Thymus (tissue), 14 donors: ENCODE results near the gene SART3. TPM values are rescaled to one million over a fixed set of nuclear protein-coding genes. Genes with fewer than 3 reads are reported as not detected.

Source experiments
- DNase-seq, 9 donors: peaks; one replicate each; pipeline ENCODE4 v3.0.0-alpha.2; 2013; ENCODE audit warnings: low spot score in 9 of 9, low read depth in 6 of 9, missing footprints in 1 of 9
- H3K27ac ChIP-seq, 2 donors: one replicate each; pipeline ENCODE4 v1.5.1; 2013; ENCODE audit warnings: control low read depth in 1 of 2, low read depth in 1 of 2, low read length in 1 of 2, mild to moderate bottlenecking in 1 of 2, moderate library complexity in 1 of 2
- H3K27me3 ChIP-seq, 2 donors: one replicate each; pipeline ENCODE4 v1.5.1; 2013; ENCODE audit warnings: low read length in 1 of 2; ENCODE audit not compliant: control insufficient read depth in 2 of 2, insufficient read depth in 1 of 2
- H3K36me3 ChIP-seq, 2 donors: one replicate each; pipeline ENCODE4 v1.5.1; 2013; ENCODE audit warnings: low read length in 1 of 2, mild to moderate bottlenecking in 1 of 2, moderate library complexity in 1 of 2; ENCODE audit not compliant: control insufficient read depth in 2 of 2, insufficient read depth in 2 of 2
- H3K4me1 ChIP-seq, 2 donors: one replicate each; pipeline ENCODE4 v1.5.1; 2013; ENCODE audit warnings: low read length in 2 of 2; ENCODE audit not compliant: control insufficient read depth in 2 of 2, insufficient read depth in 2 of 2
- H3K4me3 ChIP-seq, 2 donors: one replicate each; pipeline ENCODE4 v1.5.1; 2013; ENCODE audit warnings: low read length in 2 of 2, control low read depth in 1 of 2, mild to moderate bottlenecking in 1 of 2
- H3K9me3 ChIP-seq, 2 donors: one replicate each; pipeline ENCODE4 v1.5.1; 2013; ENCODE audit warnings: low read length in 1 of 2, mild to moderate bottlenecking in 1 of 2; ENCODE audit not compliant: control insufficient read depth in 2 of 2, insufficient read depth in 1 of 2
- WGBS: extraction: QIAGEN DNeasy Blood & Tissue Kit; methylation state at CpG from one replicate; pipeline ENCODE4 v1.1.7; 2013; 5-methylcytosine and 5-hydroxymethylcytosine counted together
- long read RNA-seq, 10 donors: transcript quantifications; one replicate each; lab custom pipeline, GENCODE V29; 2026
- polyA plus RNA-seq: library from polyadenylated mRNA; stranded (reverse); fragments of 200-250 nt; gene quantifications from one replicate; pipeline ENCODE4 v1.2.3, GENCODE V29; 2013
- total RNA-seq: library from RNA; stranded (reverse); fragments of 120-200 nt; gene quantifications from one replicate; pipeline ENCODE4 v1.2.4, GENCODE V29; 2013
- donor health status: healthy.

The SART3 gene, protein sequence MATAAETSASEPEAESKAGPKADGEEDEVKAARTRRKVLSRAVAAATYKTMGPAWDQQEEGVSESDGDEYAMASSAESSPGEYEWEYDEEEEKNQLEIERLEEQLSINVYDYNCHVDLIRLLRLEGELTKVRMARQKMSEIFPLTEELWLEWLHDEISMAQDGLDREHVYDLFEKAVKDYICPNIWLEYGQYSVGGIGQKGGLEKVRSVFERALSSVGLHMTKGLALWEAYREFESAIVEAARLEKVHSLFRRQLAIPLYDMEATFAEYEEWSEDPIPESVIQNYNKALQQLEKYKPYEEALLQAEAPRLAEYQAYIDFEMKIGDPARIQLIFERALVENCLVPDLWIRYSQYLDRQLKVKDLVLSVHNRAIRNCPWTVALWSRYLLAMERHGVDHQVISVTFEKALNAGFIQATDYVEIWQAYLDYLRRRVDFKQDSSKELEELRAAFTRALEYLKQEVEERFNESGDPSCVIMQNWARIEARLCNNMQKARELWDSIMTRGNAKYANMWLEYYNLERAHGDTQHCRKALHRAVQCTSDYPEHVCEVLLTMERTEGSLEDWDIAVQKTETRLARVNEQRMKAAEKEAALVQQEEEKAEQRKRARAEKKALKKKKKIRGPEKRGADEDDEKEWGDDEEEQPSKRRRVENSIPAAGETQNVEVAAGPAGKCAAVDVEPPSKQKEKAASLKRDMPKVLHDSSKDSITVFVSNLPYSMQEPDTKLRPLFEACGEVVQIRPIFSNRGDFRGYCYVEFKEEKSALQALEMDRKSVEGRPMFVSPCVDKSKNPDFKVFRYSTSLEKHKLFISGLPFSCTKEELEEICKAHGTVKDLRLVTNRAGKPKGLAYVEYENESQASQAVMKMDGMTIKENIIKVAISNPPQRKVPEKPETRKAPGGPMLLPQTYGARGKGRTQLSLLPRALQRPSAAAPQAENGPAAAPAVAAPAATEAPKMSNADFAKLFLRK
- total RNA-seq (45.2 TPM), polyA plus RNA-seq (21.0 TPM)
- long read RNA-seq, donor 1 = 0 reads
- long read RNA-seq, donor 2 = 0 reads
- long read RNA-seq, donor 3, full-length matches to known transcripts = 1 of 1 reads
- long read RNA-seq, donor 3, partial matches to known transcripts = 0 of 1 reads
- long read RNA-seq, donor 3, other reads (novel, unspliced or antisense) = 0 of 1 reads
- long read RNA-seq, donor 4, full-length matches to known transcripts = 2 of 2 reads
- long read RNA-seq, donor 4, partial matches to known transcripts = 0 of 2 reads
- long read RNA-seq, donor 4, other reads (novel, unspliced or antisense) = 0 of 2 reads
- long read RNA-seq, donor 5, full-length matches to known transcripts = 9 of 9 reads
- long read RNA-seq, donor 5, partial matches to known transcripts = 0 of 9 reads
- long read RNA-seq, donor 5, other reads (novel, unspliced or antisense) = 0 of 9 reads
- long read RNA-seq, donor 6, full-length matches to known transcripts = 4 of 4 reads
- long read RNA-seq, donor 6, partial matches to known transcripts = 0 of 4 reads
- long read RNA-seq, donor 6, other reads (novel, unspliced or antisense) = 0 of 4 reads
- long read RNA-seq, donor 7, full-length matches to known transcripts = 1 of 14 reads
- long read RNA-seq, donor 7, partial matches to known transcripts = 13 of 14 reads
- long read RNA-seq, donor 7, other reads (novel, unspliced or antisense) = 0 of 14 reads
- long read RNA-seq, donor 8, full-length matches to known transcripts = 1 of 1 reads
- long read RNA-seq, donor 8, partial matches to known transcripts = 0 of 1 reads
- long read RNA-seq, donor 8, other reads (novel, unspliced or antisense) = 0 of 1 reads
- long read RNA-seq, donor 9, full-length matches to known transcripts = 4 of 4 reads
- long read RNA-seq, donor 9, partial matches to known transcripts = 0 of 4 reads
- long read RNA-seq, donor 9, other reads (novel, unspliced or antisense) = 0 of 4 reads
- long read RNA-seq, donor 10, full-length matches to known transcripts = 2 of 10 reads
- long read RNA-seq, donor 10, partial matches to known transcripts = 8 of 10 reads
- long read RNA-seq, donor 10, other reads (novel, unspliced or antisense) = 0 of 10 reads

DNA sequence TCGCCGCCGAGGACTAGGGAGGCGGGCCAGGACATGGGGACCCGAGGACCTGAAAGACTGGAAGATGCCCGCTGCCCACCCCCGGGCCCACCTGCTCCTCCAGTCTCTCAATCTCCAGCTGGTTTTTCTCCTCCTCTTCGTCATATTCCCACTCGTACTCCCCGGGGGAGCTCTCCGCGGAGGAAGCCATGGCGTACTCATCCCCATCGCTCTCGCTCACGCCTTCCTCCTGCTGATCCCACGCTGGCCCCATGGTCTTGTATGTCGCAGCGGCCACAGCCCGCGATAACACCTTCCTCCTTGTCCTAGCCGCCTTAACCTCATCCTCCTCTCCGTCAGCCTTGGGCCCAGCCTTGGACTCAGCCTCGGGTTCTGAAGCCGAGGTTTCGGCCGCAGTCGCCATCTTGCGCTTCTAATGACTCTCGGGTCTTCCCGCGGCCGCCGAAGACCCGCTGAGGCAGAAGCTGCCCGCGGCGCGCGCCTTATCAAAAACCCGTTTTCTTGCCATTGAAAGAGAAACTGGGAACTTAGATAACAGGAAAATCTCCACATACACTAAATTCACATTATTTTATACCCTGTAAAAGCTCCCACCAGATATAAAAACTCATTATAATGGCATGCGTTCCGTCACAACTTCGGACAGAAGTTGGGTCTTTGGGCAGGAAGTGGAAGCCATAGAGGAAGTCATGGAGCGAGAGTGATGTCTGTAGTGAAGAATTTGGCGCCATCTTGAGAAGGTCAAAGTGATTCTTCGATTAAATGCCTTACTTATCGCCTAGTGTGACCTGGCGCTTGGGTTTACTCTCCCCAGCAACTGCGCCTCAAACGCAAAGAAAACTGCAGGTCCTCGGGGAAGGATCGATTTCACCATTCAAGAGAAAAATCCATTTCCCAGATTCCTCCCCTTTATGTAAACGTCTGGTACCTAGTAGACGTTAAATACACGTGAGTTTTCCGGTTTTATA, at the start of gene SART3:
TSS of gene SART3 (minus strand) at position 422 of the 968 bp plus-strand sequence. CDS start at position 403, 19 bp downstream.
- Histone ChIP-seq H3K27ac (peak within 1 kb of the TSS; percentile 57 to 82), H3K4me3 (peak within 1 kb of the TSS; percentile 57 to 84), H3K9me3 (no peaks in the 10 kb centered on the region), H3K27me3 (no peaks in the 10 kb centered on the region), H3K36me3 (peaks cover 26 to 42% of the 10 kb centered on the region in 2 donors), H3K4me1 (peaks cover 26 to 44% of the 10 kb centered on the region in 2 donors)
- peak; percentile 78 to 96 (median 88) for DNase-seq
- under 1% methylated on average over 57 of the region's 57 CpGs for WGBS

DNA sequence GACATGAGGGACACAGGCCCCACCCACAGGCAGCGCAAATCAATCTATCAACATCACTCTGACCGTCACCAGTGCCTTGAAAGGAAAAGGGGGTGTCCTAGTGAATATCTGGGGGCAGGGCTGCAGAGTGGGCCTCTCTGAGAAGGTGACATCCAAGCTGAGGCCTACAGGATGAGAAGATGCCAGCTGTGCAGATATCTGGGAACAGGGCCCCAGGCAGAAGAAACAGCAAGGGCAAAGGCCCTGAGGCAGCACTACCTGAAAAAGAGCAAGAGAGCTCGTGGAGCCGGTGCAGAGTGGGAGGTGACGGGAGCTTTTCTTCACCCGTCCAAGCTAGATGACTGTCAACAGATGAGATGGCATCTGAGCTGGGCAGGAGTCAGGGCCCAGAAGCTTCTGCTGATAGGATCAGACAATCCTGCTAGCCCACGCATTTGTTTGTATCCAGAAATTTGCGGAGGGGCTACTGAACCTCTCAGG, 49.4 kb upstream of the SART3 start:
- WGBS = 97% methylated on average over 8 of the region's 8 CpGs
- peaks cover 0 to 5% of the 10 kb centered on the region in 2 donors for H3K27me3 ChIP-seq
- no peaks in the 10 kb centered on the region for H3K9me3 ChIP-seq
- no peak for DNase-seq
- no peaks in the 10 kb centered on the region for H3K36me3 ChIP-seq
- H3K27ac ChIP-seq = no peak overlapping the region
- peaks cover 0 to 4% of the 10 kb centered on the region in 2 donors for H3K4me1 ChIP-seq
- no peak overlapping the region for H3K4me3 ChIP-seq

DNA sequence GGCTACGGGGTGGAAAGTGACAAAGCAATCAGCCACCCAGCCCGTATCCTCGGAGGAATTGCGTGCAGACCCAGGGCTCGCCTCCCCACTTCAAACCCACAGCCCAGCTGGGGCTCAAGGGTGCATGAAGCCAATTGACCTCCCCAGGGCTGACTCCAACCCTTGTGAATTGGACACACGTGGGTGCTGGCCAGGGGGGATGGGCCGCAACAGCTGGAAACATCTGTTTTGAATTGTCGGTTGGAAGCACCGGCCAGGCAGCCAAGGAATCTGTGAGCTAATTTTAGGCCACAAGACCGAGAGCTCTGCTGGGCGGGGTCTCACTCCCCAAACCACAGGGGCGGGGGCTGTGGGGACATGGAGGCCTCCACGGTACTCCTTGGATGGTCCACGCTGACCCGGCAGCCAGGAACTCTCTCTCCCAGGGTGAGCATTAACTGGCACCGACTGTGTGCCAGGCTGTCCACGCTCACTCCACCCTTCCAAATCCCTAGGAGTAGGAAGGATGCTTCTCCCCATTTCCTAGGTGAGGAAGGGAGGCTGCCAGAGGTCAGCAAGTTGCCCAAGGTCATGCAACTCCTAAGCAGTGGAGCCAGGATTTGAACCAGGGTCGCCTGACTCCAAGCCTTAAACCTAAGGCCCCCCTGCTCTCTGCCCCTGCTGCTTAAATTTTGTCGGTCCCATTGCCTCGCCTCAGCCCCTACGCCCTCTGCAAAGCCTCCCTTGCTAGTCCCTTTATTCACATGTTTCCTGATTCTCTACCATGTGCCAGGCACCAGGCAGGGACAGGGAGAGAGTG, 48.8 kb upstream of the SART3 start:
- H3K27ac ChIP-seq = no peak overlapping the region
- H3K4me1 ChIP-seq = peaks cover 0 to 4% of the 10 kb centered on the region in 2 donors
- peaks cover 0 to 5% of the 10 kb centered on the region in 2 donors for H3K27me3 ChIP-seq
- no peaks in the 10 kb centered on the region for H3K36me3 ChIP-seq
- 53% methylated on average over 21 of the region's 21 CpGs for WGBS
- H3K4me3 ChIP-seq = no peak overlapping the region
- no peak for DNase-seq
- no peaks in the 10 kb centered on the region for H3K9me3 ChIP-seq

DNA sequence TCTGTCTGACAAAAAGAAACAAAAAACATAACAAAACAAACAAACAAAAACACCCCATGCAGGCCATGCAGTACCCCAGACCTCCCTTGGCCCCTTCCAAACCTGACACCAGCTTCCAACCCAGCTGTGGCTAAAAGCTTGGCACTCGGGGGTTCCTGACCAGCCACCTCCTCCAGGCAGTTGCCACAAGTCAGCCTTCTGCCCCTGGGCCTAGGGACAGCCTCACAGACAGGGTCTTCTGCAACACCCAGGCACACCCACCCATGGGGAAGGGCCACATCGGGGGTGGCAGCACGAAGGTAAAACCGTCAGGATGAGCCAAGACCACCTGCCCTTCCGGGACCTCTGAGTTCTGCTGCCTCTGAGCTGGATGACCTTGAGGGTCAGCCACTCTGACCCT, 47.6 kb upstream of the SART3 start:
- H3K36me3 ChIP-seq = no peaks in the 10 kb centered on the region
- 96% methylated on average over 5 of the region's 5 CpGs for WGBS
- no peak overlapping the region for H3K4me3 ChIP-seq
- peaks cover 0 to 4% of the 10 kb centered on the region in 2 donors for H3K4me1 ChIP-seq
- no peak overlapping the region for H3K27ac ChIP-seq
- no peaks in the 10 kb centered on the region for H3K9me3 ChIP-seq
- H3K27me3 ChIP-seq = peaks cover 0 to 5% of the 10 kb centered on the region in 2 donors
- no peak for DNase-seq

DNA sequence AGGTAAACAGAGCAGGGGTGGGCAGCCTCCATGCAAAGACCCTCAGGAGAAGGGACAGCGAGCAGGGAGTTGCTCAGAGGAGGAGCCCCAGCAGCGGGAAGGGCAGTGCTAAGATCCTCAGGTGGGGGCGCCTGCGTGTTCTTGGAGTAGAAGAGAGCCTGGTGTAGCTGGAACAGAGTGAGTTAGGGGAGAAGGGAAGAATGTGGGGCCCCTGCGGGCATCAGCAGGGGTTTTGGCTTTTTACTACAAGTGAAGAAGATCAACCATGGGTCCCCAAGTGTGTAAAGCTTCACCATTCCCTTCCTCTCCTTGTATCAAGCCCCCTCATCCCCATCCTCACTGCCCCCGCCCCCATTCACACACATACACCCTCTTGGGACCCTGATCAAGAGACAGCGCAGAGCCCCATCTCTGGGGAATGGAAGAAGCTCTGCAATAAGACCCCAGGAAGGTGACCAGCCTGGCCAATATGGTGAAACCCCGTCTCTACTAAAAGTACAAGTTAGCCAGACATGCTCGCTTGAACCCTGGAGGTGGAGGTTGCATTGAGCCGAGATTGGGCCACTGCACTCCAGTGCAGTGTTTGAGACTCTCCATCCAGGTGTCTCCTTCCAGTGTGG, 47.1 kb upstream of the SART3 start:
- Histone ChIP-seq H3K9me3 (no peaks in the 10 kb centered on the region), H3K4me1 (peaks cover 0 to 4% of the 10 kb centered on the region in 2 donors), H3K4me3 (no peak overlapping the region), H3K27ac (no peak overlapping the region), H3K27me3 (peaks cover 0 to 5% of the 10 kb centered on the region in 2 donors), H3K36me3 (no peaks in the 10 kb centered on the region)
- DNase-seq = no peak
- 97% methylated on average over 10 of the region's 10 CpGs for WGBS

DNA sequence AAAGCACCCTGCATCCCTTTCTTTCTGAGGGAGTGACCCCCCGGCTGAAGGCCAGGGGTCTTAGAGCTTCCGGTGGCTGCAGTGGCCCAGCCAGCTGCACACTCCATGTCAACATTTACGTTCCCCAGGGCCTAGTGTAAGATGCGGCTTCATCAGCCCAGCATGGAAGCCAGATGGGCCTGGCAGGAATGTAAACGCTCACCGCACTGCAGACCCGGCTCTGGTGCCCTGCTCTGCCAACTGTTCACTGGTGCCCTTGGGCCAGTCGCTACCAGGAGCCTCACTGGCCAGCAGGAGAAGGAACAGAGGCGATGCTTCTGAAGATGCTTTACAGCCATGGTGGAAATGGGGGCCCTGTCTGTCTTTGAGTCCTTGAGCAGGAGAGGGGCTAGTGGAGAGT, 45.5 kb upstream of the SART3 start:
- Histone ChIP-seq H3K36me3 (no peaks in the 10 kb centered on the region), H3K4me1 (peaks cover 0 to 4% of the 10 kb centered on the region in 2 donors), H3K4me3 (no peak overlapping the region), H3K27me3 (peaks cover 0 to 5% of the 10 kb centered on the region in 2 donors), H3K9me3 (no peaks in the 10 kb centered on the region), H3K27ac (no peak overlapping the region)
- 87% methylated on average over 9 of the region's 9 CpGs for WGBS
- DNase-seq = no peak
